H9 (cell line): ENCODE data around the gene ATXN3L. TPM values are rescaled to one million over a fixed set of nuclear protein-coding genes. Genes with fewer than 3 reads are reported as not detected.

ENCODE experiments used
- DNase-seq: peaks from one replicate; pipeline ENCODE4 v3.0.0-alpha.2; 2017
- H2AFZ ChIP-seq: one replicate; pipeline ENCODE4 v1.6.1; 2013; ENCODE audit warnings: mild to moderate bottlenecking, low read length, control low read depth, moderate library complexity
- H2AK5ac ChIP-seq: 2 replicates; pipeline ENCODE4 v1.6.1; 2013; ENCODE audit warnings: low read length, control low read depth, mixed read lengths; ENCODE audit not compliant: insufficient read length
- H2BK120ac ChIP-seq: one replicate; pipeline ENCODE4 v1.6.1; 2013; ENCODE audit warnings: low read depth, mild to moderate bottlenecking, low read length, control low read depth, inconsistent platforms; ENCODE audit not compliant: poor library complexity, severe bottlenecking
- H2BK12ac ChIP-seq: 2 replicates; pipeline ENCODE4 v1.6.1; 2013; ENCODE audit warnings: low read length, control low read depth, mixed read lengths, low read depth; ENCODE audit not compliant: insufficient read length
- H2BK15ac ChIP-seq: 2 replicates; pipeline ENCODE4 v1.6.1; 2013; ENCODE audit warnings: low read depth, low read length, control low read depth
- H2BK20ac ChIP-seq: one replicate; pipeline ENCODE4 v1.6.1; 2013; ENCODE audit warnings: low read depth, mild to moderate bottlenecking, low read length, control low read depth, inconsistent platforms; ENCODE audit not compliant: poor library complexity, severe bottlenecking
- H2BK5ac ChIP-seq: 2 replicates; pipeline ENCODE4 v1.6.1; 2013; ENCODE audit warnings: low read length, control low read depth, mixed read lengths; ENCODE audit not compliant: insufficient read length
- H3K14ac ChIP-seq: 2 replicates; pipeline ENCODE4 v1.6.1; 2013; ENCODE audit warnings: low read length, control low read depth; ENCODE audit not compliant: insufficient read depth
- H3K18ac ChIP-seq: 2 replicates; pipeline ENCODE4 v1.6.1; 2013; ENCODE audit warnings: low read depth, mild to moderate bottlenecking, mixed read lengths, low read length, control low read depth; ENCODE audit not compliant: insufficient read length
- H3K23ac ChIP-seq: 2 replicates; pipeline ENCODE4 v1.6.1; 2013; ENCODE audit warnings: low read length, control low read depth, mixed read lengths, low read depth; ENCODE audit not compliant: insufficient read length
- H3K23me2 ChIP-seq: 2 replicates; pipeline ENCODE4 v1.6.1; 2013; ENCODE audit warnings: low read depth, mild to moderate bottlenecking, mixed read lengths, low read length, control low read depth; ENCODE audit not compliant: insufficient read length, poor library complexity, severe bottlenecking
- H3K27ac ChIP-seq: 2 replicates; pipeline ENCODE4 v1.5.1; 2013; ENCODE audit warnings: low read length, control low read depth, mixed read lengths, low read depth; ENCODE audit not compliant: insufficient read length
- H3K27me3 ChIP-seq: 2 replicates; pipeline ENCODE4 v1.6.1; 2013; ENCODE audit warnings: low read length, control low read depth, inconsistent platforms; ENCODE audit not compliant: insufficient read depth
- H3K4ac ChIP-seq: 2 replicates; pipeline ENCODE4 v1.6.1; 2013; ENCODE audit warnings: low read depth, mild to moderate bottlenecking, control low read depth, inconsistent platforms, low read length, moderate library complexity
- H3K4me1 ChIP-seq: 2 replicates; pipeline ENCODE4 v1.6.1; 2013; ENCODE audit warnings: low read length, control low read depth, inconsistent platforms; ENCODE audit not compliant: insufficient read depth
- H3K4me2 ChIP-seq: 2 replicates; pipeline ENCODE4 v1.6.1; 2013; ENCODE audit warnings: low read length, control low read depth, mixed read lengths; ENCODE audit not compliant: insufficient read length, insufficient read depth
- H3K56ac ChIP-seq: 2 replicates; pipeline ENCODE4 v1.6.1; 2013; ENCODE audit warnings: low read depth, mild to moderate bottlenecking, mixed read lengths, low read length, control low read depth; ENCODE audit not compliant: insufficient read length
- H3K79me1 ChIP-seq: 2 replicates; pipeline ENCODE4 v1.6.1; 2013; ENCODE audit warnings: low read depth, mild to moderate bottlenecking, moderate library complexity, low read length, control low read depth, inconsistent platforms; ENCODE audit not compliant: insufficient read depth, poor library complexity, severe bottlenecking
- H3K79me2 ChIP-seq: 2 replicates; pipeline ENCODE4 v1.6.1; 2013; ENCODE audit warnings: low read length, control low read depth, inconsistent platforms; ENCODE audit not compliant: insufficient read depth
- H3K9ac ChIP-seq: 2 replicates; pipeline ENCODE4 v1.6.1; 2013; ENCODE audit warnings: low read length, control low read depth, mixed read lengths; ENCODE audit not compliant: insufficient read length; ENCODE audit errors: extremely low read depth
- H3K9me3 ChIP-seq: one replicate; pipeline ENCODE4 v1.6.1; 2013; ENCODE audit warnings: low read depth, low read length, inconsistent platforms; ENCODE audit not compliant: control insufficient read depth
- H3T11ph ChIP-seq: one replicate; pipeline ENCODE4 v1.6.1; 2013; ENCODE audit warnings: mild to moderate bottlenecking, low read length, control low read depth, inconsistent platforms
- H4K20me1 ChIP-seq: one replicate; pipeline ENCODE4 v1.6.1; 2013; ENCODE audit not compliant: control insufficient read depth, insufficient read length, insufficient read depth
- H4K5ac ChIP-seq: 2 replicates; pipeline ENCODE4 v1.6.1; 2013; ENCODE audit warnings: low read depth, mild to moderate bottlenecking, mixed read lengths, low read length, control low read depth; ENCODE audit not compliant: insufficient read length
- H4K8ac ChIP-seq: replicated peaks from 2 replicates; pipeline ENCODE4 v1.6.1; 2013; ENCODE audit warnings: low read length, control low read depth, mixed read lengths, low read depth; ENCODE audit not compliant: insufficient read length
- H4K91ac ChIP-seq: 2 replicates; pipeline ENCODE4 v1.6.1; 2013; ENCODE audit warnings: low read depth, mild to moderate bottlenecking, moderate library complexity, mixed read lengths, low read length, control low read depth; ENCODE audit not compliant: insufficient read length
- H3K27ac Mint-ChIP-seq, 3 experiments: 2 replicates in 2 of 3; 3 replicates in 1 of 3; pipeline ENCODE4 v1.8.0; 2020 to 2021; ENCODE audit warnings: mixed read lengths in 3 of 3, mild to moderate bottlenecking in 1 of 3, moderate library complexity in 1 of 3
- H3K27me3 Mint-ChIP-seq: 2 replicates; pipeline ENCODE4 v1.8.0; 2021; ENCODE audit warnings: low read depth, mild to moderate bottlenecking, moderate library complexity, mixed read lengths
- H3K36me3 Mint-ChIP-seq, 3 experiments: 2 replicates in 2 of 3; 3 replicates in 1 of 3; pipeline ENCODE4 v1.8.0; 2020 to 2021; ENCODE audit warnings: low read depth in 3 of 3, mixed read lengths in 3 of 3; ENCODE audit not compliant: insufficient read depth in 1 of 3
- H3K4me1 Mint-ChIP-seq, 2 experiments: 2 replicates each; pipeline ENCODE4 v1.8.0; 2020; ENCODE audit warnings: mixed read lengths in 2 of 2
- H3K4me3 Mint-ChIP-seq, 2 experiments: 2 replicates in 1 of 2; 3 replicates in 1 of 2; pipeline ENCODE4 v1.8.0; 2020 to 2021; ENCODE audit warnings: mild to moderate bottlenecking in 2 of 2, mixed read lengths in 2 of 2, moderate library complexity in 1 of 2
- H3K9me3 Mint-ChIP-seq, 2 experiments: 2 replicates in 1 of 2; 3 replicates in 1 of 2; pipeline ENCODE4 v1.8.0; 2020; ENCODE audit warnings: mild to moderate bottlenecking in 2 of 2, mixed read lengths in 2 of 2, moderate library complexity in 1 of 2
- CTCF ChIP-seq: fragments of 200-600 bp; sonication (generic); conservative IDR thresholded peaks from 3 replicates; pipeline ENCODE4 v1.8.0; 2021; ENCODE audit warnings: antibody characterized with exemption, mild to moderate bottlenecking
- WGBS: extraction: QIAGEN DNeasy Blood & Tissue Kit; methylation state at CpG from one replicate; pipeline ENCODE4 v1.1.7; 2013; ENCODE audit warnings: missing lambda C conversion rate, low lambda C conversion rate, mixed read lengths; ENCODE audit not compliant: insufficient read length; ENCODE audit errors: extremely low coverage; 5-methylcytosine and 5-hydroxymethylcytosine counted together
- total RNA-seq: library from RNA; stranded (reverse); gene quantifications from 2 replicates; pipeline ENCODE4 v1.2.1, GENCODE V29; 2021

The ATXN3L gene
- total RNA-seq, 1 experiment from 2014 or later = not detected

GRCh38 chrX:13275031-13275430 is 44.8 kb downstream of the ATXN3L start:
- no peak overlapping the region for H3K27ac Mint-ChIP-seq
- Histone ChIP-seq H3K9ac (no peak overlapping the region), H3K27ac (no peak overlapping the region), H3K23me2 (no peaks in the 10 kb centered on the region), H4K8ac (no peak overlapping the region), H4K91ac (no peak overlapping the region), H2BK15ac (no peak overlapping the region), H2BK12ac (no peak overlapping the region), H2BK5ac (no peak overlapping the region), H3K14ac (no peak overlapping the region), H2BK20ac (no peak overlapping the region), H3K27me3 (no peaks in the 10 kb centered on the region), H3K9me3 (no peaks in the 10 kb centered on the region), H3K79me1 (no peaks in the 10 kb centered on the region), H3K4ac (no peak overlapping the region), H3K56ac (no peak overlapping the region), H3K4me2 (no peak overlapping the region), H3K4me1 (no peaks in the 10 kb centered on the region), H2BK120ac (no peak overlapping the region), H2AFZ (no peak overlapping the region), H3K23ac (no peak overlapping the region), H4K5ac (no peak overlapping the region), H3K18ac (no peak overlapping the region), H3T11ph (no peak overlapping the region), H3K79me2 (no peaks in the 10 kb centered on the region), H2AK5ac (no peak overlapping the region), H4K20me1 (no peaks in the 10 kb centered on the region)
- H3K36me3 Mint-ChIP-seq = no peaks in the 10 kb centered on the region; a peak in 3 of 7 replicates
- no peaks in the 10 kb centered on the region; a peak in 1 of 4 replicates for H3K4me1 Mint-ChIP-seq
- DNase-seq = no peak
- WGBS = no CpG with 5 or more reads among the region's 1 CpG
- no peaks in the 10 kb centered on the region for H3K27me3 Mint-ChIP-seq
- H3K9me3 Mint-ChIP-seq = peaks cover 45 to 49% of the 10 kb centered on the region in 2 experiments
- H3K4me3 Mint-ChIP-seq = no peak overlapping the region
- TF ChIP-seq CTCF = no peak
